NCI-H446 treated with DMSO at 0.1 percent for 48 hours (cell line): Measurements from ENCODE around the gene RWDD4.

ENCODE experiments used
- DNase-seq: peaks from one replicate; lab custom pipeline; 2025; lab: John Stamatoyannopoulos, UW

RWDD4 gene

GRCh38 chr4:183600189-183600685, 58.7 kb downstream of the RWDD4 start:
- no peak for DNase-seq

- no peak for DNase-seq
These were observed 59.3 kb downstream of the RWDD4 start for GRCh38 chr4:183599690-183600089.

GRCh38 chr4:183599284-183599683, 59.7 kb downstream of the RWDD4 start:
- no peak for DNase-seq

- no peak for DNase-seq
These were observed 62.8 kb downstream of the RWDD4 start for GRCh38 chr4:183596067-183596757.

- no peak for DNase-seq
These were observed 64.2 kb downstream of the RWDD4 start for GRCh38 chr4:183594823-183595222.

- DNase-seq = no peak
These were observed 67.7 kb downstream of the RWDD4 start for GRCh38 chr4:183591301-183591700.
